ENCODE measurements around the gene HRAS.
A peak's percentile ranks its signal among the peaks of the same experiment; 100 is the strongest.

Gene HRAS

GRCh38 chr11:567011-567628 is 31.7 kb upstream of the HRAS start:
- no peak for DNase-seq

DNA sequence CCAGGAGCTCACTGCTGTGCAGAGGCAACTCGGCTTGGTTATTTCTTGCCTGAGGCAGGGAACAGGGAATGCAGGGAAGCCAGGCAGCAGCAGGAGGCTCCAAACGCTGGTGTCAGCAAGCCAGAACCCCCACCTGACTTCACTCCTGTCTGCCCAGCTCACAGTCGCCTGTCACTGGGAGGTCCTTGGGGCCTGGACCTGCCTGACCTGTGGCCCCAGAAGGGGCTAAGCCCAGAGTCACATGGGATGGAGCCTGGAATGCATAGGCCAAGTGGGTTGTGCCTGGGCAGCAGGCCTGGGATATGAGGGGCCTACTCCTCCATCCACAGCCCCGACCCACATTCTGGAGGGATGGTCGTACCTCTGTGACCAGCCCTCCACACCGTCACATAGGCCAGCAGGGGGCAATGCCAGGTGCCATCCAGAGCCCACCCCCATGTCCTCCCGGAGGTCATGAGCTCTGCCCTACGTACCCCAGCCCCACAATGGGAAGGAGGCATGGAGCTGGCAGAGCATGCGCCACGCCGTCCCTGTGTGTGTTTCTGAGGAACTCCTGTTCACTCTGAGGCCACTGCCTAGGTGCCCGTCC is 30.6 kb upstream of the HRAS start:
- no peak for DNase-seq

DNA sequence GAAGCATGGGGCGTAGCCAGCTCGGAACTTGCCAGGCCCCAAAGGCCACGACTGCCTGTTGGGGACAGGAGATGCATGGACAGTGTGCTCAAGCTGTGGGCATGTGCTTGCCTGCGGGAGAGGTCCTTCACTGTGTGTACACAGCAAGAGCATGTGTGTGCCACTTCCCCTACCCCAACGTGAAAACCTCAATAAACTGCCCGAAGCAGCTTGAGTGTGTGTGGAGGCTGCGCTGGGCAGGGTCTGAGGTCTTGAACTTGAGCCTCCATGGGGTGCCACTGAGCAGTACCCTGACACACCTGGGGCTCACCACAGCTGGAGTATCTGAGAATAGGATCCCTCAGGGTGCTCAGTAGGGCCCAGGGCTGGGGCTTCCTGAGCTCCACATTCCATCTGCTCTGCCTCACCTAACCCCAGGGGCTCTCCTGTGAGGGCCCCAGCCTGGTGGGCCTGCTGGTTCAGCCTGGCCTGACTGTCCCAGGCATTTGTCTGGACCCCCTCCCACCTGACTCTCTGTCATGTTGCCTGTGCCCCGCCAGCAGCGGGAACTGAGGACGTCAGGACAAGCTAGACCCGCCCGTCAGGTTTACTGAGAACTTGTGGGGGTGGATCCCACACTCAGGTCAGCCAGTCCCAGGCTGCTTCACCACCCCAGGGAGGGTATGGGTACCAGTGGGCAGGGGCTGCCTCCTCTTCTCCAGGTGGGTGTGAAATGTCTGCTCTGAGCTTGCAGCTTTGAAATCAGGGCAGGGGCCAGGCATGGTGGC is 28.6 kb upstream of the HRAS start:
- DNase-seq: no peak

DNA sequence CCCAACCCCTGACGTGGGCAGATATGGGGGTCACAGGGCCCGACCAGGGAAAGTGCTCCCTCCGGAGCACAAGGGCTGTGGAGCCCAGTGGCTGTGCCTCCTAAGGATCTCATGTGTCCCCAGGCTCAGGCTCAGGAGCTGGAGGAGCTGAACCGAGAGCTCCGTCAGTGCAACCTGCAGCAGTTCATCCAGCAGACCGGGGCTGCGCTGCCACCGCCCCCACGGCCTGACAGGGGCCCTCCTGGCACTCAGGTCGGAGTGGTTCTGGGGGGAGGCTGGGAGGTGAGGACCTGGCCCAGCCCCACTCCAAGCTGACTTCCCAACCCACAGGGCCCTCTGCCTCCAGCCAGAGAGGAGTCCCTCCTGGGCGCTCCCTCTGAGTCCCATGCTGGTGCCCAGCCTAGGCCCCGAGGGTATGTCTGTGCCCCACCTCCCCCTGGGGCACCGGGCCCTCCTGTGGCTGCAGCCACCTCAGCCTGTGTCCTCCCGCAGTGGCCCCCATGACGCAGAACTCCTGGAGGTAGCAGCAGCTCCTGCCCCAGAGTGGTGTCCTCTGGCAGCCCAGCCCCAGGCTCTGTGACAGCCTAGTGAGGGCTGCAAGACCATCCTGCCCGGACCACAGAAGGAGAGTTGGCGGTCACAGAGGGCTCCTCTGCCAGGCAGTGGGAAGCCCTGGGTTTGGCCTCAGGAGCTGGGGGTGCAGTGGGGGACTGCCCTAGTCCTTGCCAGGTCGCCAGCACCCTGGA is 27.9 kb upstream of the HRAS start:
- no peak for DNase-seq

DNA sequence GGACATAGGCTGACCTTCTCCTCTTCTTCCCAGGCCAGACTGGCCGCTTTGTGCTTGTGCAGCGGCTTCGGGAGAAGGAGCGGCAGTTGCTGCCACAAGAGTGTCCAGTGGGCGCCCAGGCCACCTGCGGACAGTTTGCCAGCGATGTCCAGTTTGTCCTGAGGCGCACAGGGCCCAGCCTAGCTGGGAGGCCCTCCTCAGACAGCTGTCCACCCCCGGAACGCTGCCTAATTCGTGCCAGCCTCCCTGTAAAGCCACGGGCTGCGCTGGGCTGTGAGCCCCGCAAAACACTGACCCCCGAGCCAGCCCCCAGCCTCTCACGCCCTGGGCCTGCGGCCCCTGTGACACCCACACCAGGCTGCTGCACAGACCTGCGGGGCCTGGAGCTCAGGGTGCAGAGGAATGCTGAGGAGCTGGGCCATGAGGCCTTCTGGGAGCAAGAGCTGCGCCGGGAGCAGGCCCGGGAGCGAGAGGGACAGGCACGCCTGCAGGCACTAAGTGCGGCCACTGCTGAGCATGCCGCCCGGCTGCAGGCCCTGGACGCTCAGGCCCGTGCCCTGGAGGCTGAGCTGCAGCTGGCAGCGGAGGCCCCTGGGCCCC is 26.8 kb upstream of the HRAS start:
- no peak for DNase-seq

- DNase-seq: no peak
Observed at GRCh38 chr11:561148-562003, 26.0 kb upstream of the HRAS start.

- DNase-seq: peak; percentile 39 to 48
Observed at GRCh38 chr11:560305-561147, 25.1 kb upstream of the HRAS start, which contains the start of the genes LMNTD2 and RASSF7. TSS of gene LMNTD2 (minus strand) at chr11:560738. CDS start at chr11:560716, 22 bp downstream. TSS of gene RASSF7 (plus strand) at chr11:560970. CDS start at chr11:561769, 799 bp downstream.

- no peak for DNase-seq
Observed at GRCh38 chr11:559712-560304, 24.4 kb upstream of the HRAS start.

DNA sequence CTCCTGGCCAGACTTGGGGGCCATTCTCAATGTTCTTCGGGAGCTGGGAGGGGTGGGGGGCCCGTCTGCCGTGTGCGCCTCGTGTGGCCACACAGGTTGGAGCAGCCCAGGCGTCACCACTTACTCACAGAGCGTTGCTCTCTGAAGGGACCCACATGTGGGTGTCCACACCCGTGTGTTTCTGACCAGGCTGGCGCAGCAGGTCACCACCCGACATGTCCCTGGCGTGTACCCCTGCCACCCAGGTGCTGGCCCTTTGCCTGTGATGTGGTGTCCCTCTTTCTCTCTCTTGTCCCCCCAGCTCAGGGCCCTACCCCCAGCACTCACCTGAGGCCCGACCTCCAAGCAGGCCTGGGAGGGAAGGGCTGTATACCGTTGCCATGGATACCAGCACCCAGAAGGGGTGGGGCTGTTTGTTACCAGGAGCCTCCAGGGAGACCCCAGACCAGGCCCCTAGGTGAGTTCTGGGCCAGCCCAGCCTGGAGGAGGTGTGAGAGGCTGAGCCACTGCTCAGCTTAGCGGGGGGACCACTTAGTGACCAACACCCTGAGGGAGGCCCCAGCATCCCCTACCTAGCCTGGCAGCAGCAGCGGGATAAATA is 23.7 kb upstream of the HRAS start:
- DNase-seq: no peak

DNA sequence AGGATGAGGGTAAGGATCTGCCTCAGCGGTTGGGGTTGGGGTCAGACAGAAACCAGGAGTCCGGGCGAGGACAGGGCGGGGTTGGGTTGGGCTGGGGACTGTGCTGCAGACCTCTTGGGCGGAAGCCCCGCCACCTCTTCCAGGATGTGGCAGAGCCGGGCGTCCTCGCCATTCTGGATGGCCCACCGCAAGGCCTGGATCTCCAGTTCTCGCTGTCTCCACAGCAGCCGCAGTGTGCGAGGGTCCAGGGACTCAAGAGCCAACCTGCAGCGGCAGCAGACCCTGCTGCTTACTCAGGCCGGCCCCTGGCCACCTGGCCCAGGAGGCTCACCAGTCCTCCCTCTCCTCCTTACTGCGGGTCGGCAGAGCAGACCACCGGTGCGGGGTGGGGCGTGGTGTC is 23.1 kb upstream of the HRAS start:
- no peak for DNase-seq

DNA sequence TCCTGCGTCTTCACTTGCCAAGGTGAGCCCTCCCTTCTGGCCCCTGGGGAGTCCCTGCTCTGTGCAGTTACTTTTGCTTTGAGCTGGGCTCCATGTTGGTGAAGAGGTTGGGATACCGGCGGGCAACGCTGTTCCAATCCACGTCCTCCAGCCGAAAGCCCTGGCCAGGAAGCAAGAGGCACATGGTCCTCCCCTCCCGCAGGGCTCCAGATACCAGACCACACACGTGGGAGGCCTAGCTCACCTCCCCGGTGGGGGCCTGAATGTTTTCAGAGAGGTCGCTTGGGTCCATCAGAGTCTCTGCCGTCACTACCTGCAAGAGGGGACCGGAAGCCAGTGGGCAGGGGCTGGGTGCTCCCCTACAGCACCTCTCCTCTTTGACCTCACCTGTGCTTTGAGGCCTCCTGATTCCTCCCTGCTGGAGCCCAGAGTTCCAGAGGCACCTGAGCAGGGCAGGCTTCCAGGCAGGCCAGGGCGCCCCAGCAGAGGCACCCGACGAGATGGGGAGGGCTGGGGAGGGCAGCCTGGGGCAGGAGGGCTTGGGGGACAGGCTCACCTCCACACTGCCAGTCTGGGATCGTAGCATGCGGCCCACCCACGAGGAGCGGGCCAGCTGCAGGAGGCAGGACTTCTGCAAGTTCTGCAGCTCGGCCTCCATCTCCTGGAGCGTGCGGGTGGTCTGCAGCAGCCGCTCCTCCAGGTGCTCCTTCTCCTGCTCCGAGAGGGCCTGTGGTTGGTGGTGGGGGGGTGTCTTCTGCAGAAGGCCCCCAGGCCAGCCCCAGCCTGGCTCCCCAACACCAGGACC is 22.2 kb upstream of the HRAS start:
- DNase-seq: no peak

DNA sequence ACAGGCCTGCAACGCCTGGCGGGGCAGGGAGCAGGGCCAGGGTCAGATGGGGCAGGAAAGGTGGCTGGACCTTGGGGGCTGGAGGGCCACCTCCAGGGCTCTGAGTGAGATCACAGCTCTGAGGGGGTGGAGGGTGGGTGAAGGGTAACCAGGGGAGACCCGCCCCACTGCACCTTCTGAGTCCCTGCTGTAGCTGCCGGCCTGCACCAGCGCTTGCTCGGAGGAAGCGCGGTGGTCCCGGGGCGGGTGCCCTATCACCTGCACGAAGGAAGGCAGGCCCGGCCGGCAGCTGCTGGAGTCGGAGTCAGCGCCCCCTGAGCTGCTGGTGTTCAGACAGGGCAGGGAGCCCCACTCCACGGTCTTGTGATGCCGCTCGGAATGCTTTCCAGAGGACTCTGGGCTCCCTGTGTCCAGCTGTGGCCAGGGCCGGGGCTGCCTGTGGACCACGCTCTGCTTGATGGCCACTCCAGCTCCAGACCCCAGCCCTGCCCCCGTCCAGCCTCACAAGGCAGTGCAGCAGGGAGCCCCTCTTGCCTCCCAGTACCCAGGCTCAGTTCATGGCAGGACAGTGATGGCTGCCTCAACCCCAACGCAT is 21.4 kb upstream of the HRAS start:
- DNase-seq: no peak

DNA sequence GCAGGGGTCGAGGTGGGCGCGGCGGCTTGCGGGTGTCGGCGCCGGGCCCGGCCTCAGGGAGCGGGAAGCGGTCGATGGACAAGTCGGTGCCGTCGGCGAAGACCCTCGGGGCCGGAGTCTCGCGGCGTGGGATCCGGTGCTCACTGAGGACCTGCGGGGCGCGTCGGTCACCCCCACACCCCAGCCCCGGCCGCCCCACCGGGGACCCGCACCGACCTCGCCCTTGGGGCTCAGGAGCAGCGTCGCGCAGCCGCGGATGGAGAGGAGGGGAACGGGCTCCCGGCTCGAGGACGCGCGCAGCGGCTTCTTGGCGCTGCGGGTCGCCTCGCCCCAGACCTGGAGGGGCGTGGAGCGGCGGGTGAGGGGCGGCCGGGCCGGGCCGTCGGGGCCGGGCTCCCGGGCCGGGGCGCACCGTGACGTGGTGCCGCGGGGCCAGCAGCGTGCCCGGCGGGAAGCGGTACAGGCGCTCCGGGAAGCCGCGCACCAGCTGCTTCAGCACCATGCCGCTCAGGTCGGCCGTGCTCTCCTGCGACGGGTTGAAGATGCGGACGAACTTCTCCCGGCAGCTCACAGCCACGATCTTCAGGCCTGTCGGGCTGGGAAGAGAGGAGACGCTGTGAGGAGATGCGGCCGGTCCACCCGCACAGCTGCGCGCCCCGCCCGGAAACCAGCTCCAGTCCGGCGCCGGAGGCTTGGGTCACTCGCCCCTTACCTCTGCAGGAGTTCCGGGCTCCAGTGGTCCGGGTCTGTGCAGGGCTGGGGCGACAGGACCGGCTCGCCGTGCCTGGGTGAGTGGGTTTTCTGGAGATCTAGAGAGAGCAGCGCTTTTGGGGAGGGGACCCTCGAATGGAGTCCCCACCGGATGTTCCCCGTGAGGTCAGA is 20.6 kb upstream of the HRAS start:
- DNase-seq: no peak

- DNase-seq: no peak
Observed at GRCh38 chr11:555227-555779, 19.9 kb upstream of the HRAS start.

DNA sequence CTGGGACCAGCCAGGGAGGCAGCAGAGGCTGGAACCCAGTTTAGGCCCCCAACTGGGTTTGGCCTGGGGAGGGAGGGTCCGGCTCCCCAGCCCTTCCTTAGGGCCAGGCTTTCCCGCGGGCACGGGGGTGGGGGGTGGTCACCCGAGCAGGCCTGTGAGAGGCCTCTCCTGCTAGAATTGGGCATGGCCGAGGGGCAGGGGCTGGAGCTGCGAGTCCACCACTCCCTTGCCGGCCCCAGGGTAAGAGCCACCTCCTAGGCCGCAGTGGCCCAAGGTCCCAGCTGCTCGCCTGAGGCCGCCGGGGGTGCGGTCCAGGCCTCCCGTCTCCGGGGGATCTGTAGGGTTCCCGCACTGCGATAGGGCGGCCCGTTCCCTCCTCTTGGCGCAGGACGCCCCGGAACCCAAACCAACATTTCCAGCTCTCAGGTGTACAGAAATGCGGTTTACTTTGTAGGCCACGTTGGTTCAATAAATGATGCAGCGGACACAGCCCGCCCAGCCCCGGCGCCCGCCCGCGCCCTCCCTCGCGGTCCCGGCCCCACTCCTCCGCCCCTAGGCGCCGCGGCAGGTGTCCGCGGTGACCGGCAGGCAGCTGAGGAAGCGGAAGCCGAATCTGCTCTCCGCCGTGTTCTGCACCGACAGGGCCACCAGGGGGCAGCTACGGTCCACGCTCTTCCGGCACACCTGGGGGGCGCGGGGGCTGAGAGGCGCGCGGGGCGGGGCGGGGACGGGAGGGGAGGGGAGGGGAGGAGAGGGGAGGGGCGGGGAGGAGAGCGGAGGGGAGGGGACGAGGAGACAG is 19.3 kb upstream of the HRAS start:
- peak in 1 of 2 experiments; percentile 57 for DNase-seq

- no peak for DNase-seq
Observed at GRCh38 chr11:553988-554340, 18.6 kb upstream of the HRAS start.

Measured in SHP77 (cell line).